HG03139 (cell line): ENCODE results near the gene BTBD2.

Experiments used
- ATAC-seq: cut with Tn5 transposase; IDR thresholded peaks from one replicate; pipeline ENCODE4 v1.9.1; 2021; ENCODE audit not compliant: unreplicated experiment

Gene BTBD2

DNA sequence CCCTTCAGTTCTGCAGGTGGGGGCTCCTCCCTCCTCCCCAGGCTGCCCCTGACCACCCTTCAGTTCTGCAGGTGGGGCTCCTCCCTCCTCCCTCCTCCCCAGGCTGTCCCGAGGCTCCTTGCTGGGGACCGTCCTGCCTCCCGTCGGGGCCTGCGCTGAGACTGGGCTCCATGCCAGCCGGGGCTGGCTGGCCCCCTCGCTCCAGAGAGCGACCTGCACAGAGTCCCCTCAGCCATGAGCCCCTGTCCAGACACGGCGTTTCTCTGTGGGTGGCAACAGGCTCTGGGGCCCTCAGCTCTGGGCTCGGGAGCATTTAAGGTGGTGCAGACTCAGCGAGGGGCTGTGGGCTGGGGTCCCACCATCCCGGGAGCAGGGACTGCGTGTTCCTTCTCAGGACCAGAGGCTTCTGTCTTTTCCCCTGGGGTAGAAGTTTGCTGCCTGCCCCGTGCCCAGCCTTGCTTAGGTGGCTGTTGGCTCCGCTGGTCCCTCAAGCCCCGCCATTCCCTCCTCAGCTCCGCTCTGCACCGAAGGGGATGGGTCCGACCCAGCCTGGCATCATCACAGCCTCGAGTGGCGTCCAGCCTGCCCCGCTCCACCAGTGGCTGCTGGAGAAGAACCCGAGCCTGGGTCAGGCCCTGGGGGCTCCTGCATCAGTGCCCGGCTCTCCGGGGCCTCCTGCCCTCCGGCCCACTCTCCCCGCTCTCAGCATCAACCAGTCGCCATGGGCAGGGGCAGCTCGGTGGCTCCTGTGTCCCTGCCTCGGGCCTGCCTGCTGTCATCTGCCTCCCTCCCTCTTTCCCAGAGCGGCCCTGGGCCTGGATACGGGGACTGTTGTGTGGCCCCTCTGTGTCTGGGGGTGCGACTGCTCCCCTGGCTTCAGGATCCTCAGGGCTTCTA is 47.0 kb downstream of the BTBD2 start:
- ATAC-seq = no peak

DNA sequence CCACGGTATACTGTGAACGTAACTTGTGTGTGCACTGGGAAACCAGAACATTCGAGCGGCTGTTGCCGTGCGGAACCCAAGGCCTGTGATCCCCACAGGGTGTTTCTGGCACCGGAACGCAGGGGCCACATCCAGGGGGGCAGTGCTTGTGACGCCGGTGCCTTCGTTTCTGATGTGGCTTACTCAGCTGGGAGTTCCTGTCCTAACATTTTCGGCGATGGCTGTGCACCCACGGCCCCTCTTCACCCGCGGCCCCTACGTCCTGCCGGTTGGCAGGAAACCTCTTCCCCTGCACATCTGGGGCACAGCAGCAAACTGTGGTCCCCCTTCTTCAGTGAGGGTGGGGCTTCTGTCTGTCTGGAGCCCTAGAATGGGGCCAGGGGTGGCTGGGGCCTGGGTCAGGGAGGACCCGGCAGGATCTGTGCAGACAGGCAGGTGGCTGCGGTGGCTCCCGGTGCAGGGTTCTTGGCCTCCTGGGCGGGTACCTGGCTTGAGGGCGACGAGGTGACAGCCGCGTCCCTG is 48.4 kb downstream of the BTBD2 start:
- ATAC-seq = no peak

DNA sequence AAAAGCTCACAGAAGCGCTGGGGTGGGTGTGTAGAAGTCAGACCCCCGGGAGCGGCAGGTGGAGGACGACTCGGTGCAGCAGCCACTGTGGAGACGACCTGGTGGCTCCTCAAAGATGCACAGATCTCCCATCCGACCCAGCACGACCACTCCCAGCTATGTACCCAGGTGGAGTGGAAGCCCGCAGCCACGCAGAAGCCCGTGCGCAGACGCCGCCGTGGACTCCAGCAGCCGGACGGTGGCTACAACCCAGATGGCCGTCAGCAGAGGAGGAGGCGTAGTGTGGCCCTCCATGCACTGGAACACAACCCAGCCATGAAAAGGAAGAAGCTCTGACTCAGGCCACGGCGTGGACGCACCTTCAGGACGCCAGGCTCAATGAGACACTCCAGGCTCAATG is 52.8 kb downstream of the BTBD2 start:
- ATAC-seq = no peak

DNA sequence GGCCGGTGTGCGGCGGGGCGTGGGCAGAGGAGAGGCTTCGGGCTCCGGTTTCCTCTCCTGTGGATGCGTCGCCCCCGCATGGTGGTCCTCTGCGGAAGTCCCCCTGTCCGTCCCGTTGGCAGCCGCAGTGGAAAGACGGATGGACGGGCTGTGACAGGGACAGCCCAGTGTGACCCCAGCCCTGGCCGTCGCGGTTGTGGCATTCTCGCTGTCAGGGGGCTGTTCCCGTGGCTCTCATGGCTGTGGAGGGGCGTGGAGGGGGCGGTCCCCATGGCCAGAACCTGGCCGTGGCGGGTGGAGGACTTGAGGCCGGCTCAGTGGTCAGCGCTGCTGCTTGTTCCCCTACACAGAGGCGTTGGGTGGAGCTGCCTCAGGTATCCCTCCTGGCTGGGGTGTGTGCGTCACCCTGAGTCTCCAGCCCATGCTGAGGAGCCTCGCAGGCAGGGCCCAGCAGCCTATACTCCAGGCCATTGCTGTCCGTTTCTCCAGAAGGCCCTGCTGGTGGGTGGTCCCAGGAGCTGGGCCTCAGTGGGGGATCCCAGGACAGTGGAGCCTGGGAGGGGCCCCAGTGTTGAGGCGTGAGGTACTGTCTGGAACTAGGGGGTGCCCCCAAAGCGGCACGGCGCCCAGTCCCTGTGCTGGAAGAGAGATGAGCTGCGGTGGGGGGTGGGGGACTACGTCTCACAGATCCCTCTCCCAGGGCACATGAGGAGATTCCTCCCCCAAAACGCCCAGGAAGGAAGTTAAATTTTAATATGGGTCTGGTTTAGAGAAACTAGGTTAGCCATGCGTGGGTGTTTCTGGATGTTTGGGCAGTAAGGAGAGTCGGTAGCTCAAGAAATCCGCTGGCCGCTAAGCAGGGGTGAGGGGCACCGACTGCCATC is 54.3 kb downstream of the BTBD2 start:
- ATAC-seq = no peak

DNA sequence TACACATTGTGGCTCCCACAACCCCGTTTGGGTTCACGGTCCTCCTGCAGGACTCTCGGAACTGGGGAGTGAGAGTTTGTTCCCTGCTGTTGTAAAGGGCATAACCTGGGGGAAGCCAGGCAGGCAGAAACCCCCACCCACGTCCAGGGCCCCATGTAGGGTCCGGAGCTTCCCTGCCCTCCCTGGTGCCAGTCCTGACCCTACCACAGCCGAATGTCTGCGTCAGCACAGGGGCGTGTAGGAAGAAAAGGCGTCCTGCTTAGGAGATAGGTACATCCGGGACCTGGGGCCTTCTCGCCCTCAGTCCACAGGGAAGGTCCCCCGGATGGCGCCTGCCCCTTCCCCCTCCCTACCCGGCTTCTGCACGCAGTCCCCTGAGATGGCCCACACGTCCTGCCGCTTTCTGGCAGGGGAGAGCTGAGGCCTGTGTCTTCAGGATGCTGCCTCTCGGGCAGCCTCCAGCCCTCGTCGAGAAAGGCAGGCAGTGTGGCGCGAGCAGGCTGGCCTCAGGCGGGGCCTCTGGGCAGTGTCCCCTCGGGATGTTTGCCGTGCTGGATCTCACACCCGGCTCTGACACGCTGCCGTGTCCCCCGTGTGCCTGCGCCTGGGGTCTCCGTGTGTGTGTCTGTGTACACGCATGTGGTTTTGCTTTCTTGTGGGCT is 55.5 kb downstream of the BTBD2 start:
- no peak for ATAC-seq

DNA sequence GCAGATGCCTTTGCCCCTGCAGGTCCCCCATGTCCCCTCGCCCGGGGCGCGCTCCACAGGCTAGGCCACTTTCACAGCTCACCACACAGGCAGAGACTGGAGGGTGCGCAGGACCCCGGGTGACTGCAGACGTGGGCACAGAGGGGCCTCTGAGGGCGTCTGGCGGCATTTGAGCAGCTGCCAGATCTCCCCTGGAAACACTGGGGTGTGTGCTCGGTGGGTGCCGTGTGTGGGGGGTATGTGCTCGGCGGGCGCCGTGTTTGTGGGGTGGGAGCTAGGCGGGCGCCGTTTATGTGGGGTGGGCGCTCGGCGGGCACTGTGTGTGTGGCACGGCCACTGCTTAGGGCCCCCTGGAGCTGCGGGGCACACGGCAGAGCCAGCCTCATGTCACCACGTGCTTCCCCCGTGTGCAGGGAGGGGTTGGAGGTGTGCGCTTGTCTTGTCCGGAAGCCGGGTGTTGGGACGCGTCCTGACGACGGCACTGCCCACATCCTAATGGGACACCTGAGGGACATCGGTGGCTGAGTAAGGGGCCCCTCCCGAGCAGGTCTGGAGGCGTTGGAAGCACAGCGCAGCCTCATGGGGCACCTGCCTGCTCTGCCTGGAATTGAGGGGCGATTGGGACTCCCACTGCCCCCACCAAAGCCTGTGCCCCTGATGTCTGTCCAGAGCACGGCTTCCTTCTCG is 57.8 kb downstream of the BTBD2 start:
- ATAC-seq = no peak

DNA sequence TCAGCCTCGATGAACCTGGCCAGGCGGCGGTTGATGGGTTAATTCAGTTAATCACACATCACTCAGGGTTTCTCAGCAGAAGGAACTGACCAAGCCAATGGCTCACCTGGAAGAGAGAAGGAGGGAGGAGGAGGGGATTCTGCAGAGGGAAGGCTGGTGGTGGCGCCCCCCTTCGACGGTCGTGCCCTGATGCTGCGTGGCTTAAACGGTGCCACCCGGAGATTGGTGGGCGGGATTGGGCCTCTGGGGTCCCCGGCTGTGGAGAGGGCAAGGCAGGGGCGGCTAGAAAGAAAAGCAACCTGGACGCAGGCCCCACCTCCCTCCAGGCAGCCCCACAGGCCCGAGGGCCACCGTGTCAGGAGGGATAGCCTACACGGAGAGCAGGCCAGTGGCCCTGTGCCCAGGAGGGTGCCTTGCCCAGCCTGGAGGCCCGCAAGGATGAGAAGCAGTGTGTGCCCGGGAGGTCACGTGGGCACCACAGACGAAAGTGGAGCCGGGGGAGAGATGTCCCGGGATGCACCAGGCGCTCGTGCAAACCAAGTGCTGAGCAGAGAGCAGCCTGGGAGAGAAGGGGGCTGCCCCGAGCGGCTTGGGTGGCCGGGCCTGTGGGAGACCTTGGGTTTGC is 58.5 kb downstream of the BTBD2 start:
- ATAC-seq = no peak

DNA sequence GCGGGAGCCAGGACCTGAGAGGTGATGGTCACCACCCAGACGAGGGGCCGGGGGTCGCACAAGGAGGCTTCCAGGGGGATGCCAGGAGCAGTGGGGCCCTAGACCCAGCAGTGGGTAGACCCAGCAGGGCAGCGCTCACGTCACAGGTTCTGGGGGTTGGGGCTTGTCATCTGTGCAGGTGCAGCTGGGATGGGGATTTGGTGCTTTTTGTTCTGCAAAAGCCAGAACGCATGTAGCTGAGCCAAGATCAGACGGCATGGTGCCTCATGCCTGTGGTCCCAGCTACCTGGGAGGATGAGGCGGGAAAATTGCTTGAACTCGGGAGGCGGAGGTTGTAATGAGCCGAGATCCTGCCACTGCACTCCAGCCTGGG is 59.4 kb downstream of the BTBD2 start:
- no peak for ATAC-seq

DNA sequence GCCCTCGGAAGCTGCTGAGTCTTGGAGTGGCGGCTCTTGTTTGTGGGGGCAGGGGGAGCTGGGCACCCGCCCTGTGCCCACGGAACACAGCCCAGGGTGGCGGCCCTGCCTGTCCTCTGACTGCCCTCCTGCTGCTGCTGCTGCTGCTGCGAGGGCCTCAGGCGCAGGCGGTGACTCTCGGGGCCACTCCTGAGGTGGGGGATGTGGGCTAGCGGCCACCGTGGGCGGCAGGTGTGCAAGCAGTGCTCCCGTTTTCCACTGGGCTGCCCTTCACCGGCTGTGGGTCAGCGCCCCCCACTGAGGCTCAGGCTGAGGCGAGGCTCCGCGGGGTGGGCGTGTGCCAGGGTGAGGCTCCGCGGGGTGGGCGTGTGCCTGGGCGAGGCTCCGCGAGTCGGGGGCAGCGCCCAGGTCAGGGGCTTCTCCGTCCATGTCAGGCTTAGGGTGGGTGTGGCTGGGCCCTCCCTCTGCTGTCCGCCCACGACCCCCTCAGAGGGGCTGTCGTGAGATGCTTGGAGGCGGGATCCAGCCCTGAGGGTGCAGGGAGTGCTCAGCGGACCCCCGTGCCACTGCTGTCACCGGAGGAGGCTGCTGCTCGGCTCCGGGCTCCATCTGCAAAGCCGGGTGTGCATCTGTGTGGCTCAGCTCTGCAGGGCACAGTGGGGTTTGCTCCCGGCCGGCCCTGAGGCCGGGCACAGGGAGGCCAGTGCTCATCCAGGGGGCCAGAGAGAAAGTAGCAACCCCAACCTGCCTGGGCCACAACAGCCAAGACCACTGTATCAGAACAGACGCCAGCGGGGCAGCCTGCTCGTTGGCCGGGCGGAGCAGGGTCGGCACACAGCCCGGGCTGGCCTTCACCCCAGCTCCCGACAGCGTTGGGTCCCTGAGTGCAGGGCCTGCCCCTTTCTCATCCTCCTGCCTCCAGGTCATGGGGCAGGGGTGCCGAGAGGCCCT is 60.1 kb downstream of the BTBD2 start:
- no peak for ATAC-seq

DNA sequence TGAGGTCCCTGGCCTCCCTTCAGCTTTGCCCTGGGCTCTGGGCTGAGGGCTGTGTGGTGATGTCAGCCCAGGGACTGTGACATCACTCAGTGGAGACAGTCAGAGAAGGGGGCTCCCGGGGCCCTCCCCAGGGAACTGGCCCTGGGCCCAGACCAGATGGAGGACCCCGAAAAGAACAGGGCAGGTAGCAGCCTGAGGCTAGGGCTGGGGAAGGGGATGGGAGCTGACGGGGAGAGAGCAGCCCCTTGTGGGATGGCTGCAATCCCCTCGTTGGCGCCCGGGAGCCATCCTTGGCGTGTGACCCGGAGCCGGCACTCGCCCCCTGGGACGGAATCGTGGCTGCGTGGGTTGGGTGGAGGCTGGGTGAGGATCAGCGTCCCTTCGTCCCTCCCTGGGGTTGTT is 61.0 kb downstream of the BTBD2 start:
- no peak for ATAC-seq

DNA sequence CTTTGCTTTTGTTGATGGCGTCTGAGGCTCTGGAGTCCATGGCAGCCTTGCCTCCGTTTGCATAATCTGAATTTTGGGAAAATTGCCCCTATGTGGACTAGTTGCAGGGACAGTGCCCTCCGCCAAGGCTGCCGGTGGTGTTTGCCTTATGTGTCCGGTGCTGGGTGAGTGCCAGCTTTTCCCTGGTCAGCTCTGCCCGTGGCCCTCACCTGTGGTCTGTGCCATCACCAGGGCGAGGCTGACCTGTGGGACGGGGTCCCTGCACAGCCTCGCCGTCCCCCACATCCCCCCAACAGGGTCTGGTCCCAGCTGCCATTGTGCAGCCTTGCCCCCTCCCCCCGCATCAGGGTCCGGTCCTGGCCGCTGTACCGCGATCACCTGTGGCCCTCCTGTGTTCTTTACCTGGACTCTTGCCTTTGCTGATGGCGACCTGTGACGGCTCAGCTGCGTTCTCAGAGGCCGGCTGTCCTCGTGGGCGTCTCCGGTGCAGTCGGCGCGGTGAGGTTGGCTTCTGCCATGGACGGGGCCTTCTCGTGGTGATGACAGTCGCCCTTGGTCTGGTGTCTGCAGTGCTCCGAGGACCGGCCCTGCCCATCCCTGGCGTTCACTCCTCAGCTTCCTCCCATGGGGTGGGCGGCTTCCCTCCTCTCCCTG is 61.9 kb downstream of the BTBD2 start:
- no peak for ATAC-seq

DNA sequence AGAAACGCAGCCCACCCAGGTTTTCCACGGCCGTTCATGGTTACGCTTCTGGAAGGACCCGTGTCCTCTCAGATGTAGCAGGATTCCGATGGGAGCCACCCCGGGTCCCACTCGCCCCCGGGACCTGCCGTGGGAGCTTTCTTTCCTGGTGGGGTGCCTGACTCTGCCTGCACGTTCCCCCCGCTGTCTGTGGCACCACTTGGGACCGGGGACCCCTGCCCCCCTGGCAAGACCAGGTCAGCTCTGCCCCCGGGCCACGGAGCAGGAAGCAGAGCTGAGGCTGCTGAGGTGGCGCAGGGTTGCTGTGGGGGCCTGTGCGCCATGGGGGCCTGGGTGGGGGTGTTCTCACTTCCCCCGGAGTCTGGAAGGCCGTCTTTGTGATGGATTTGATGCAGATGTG is 62.5 kb downstream of the BTBD2 start:
- no peak for ATAC-seq

DNA sequence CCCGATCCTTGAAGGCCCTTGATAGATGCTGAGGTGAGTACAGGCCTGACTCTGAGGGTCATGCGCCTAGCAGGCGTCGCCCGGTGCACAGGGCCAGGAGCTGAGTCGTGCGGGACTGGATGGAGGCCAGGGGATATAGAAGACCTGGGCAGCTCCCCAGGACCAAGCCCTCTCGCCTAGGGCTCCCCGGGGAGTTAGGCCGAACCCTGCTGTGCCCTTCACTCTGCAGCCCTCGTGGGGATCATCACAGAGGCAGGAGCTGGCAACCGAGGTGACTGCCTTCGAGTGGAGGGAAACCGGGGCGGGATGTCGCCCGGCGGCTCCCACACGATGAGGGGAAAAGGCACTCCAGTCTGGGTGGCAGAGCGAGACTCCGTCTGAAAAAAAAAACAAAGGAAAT is 62.9 kb downstream of the BTBD2 start:
- ATAC-seq = no peak

DNA sequence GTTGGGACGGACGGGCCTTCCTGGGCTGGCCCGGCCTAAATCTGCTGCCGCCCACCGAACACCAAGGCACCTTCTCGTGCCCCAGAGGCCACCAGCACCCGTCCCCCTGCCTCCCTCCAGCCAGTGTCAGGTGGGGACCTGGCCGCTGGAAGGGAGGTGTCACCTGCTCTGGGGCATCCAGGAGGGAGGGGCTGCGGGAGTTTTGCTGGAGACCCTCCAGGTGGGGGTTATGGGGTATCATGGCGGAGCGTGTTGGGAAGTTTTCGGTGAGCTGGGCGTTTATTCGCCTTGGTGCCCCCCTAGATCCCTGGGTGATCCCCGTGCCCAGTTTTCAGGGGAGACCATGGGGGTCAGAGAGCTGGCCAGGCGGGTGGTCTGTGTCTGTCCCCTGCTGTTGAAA is 64.9 kb downstream of the BTBD2 start:
- ATAC-seq = no peak

DNA sequence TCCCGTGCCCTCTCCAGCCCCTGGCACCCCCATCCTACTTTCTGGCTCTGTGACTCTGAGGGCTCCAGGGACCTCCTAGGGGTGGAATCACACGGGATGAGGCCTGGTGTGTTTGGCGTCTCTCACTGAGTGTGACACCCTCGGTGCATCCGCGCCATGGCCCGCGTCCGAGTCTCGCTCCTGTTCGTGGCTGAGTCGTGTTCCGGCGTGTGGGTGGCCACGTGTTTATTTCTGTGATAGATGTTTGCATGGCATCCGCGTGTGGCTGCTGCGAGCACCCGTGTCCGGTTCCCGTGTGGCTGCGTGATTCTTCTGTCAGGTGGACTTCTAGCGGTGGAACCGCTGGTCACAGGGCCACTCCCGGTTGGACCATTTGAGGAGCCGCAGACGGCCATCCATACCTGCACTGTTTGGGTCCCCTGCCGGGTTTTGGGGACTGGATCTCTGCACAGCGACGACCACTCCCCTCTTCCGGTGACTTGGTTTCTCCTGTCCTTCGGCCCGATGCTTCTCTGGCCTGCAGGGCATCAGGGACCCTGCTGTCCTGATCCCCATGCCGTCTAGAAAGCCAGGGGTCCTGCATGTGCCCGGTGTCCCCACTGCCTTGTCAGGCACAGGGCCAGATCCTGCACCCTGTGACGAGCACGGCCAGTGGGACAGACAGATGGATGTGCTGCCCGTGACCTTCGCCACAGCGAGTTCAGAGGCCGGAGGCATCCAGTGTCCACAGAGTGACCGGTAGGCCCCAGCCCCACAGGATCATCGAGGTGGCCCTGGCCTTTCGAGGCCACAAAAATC is 66.0 kb downstream of the BTBD2 start:
- no peak for ATAC-seq

DNA sequence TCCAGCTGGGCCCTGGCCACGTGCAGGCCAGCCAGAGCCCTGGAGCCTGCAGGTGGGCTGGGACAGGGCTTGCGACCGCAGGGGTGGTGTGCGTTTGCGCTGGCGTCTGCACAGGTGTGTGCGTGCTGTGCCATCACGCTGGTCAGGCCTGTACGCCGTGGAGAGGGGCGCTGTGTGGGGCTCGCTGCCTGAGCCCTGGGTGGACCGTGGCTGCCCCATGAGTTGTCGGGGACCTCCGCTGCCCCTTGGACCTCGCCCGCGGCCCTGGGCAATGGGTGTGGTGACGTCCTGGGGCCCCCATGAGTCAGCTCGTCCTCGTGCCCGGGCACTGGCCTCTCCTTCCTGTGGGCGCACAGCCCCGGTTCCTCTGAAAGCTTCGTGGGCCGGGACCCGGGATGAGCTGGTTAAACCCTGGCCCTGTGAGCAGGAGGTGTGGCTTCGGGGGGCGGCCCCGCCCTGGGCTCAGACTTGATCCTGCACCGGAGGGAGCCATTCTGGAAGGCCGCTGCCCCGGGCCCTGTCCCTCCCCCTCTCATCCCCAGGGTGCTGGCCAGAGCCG is 67.8 kb downstream of the BTBD2 start:
- ATAC-seq = no peak

DNA sequence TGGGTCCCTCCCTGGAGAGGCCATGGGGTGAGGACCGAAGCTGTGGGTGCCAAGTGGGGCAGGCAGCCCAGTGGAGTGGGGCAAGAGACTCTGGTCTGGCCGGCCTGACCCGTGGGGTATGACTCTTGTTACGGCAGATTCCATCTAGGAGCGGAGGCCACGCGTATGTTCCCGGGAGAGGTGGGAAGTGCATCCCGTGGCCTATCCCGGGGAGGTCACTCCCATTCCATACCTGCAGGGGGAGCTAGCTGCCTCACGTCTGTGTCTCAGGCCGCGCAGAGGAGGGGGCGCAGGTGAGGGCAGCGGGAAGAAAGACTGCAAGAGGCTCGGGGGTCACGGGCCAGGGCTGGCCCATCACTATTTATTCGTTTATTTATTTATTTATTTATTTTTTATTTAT is 69.6 kb downstream of the BTBD2 start:
- ATAC-seq = no peak
